GM23248 (cell line): Measurements from ENCODE around the gene TMEM151B. TPM values are rescaled to one million over a fixed set of nuclear protein-coding genes. Genes with fewer than 3 reads are reported as not detected.

Source experiments
- DNase-seq: peaks from one replicate; pipeline ENCODE4 v3.0.0-alpha.2; 2015
- H2AFZ ChIP-seq: fragments of 200-600 bp; sonication (generic); 2 replicates; pipeline ENCODE4 v1.6.1; 2016; ENCODE audit warnings: antibody characterized with exemption
- H3F3A ChIP-seq: fragments of 200-600 bp; sonication (generic); 2 replicates; pipeline ENCODE4 v1.6.1; 2016; ENCODE audit warnings: mild to moderate bottlenecking, antibody characterized with exemption, mixed run types; ENCODE audit not compliant: insufficient read depth
- H3K27ac ChIP-seq: fragments of 200-600 bp; sonication (generic); 2 replicates; pipeline ENCODE4 v1.5.1; 2016; ENCODE audit warnings: mild to moderate bottlenecking
- H3K27me3 ChIP-seq: fragments of 200-600 bp; sonication (generic); replicated peaks from 2 replicates; pipeline ENCODE4 v1.6.1; 2016; ENCODE audit warnings: mild to moderate bottlenecking; ENCODE audit not compliant: insufficient read depth
- H3K36me3 ChIP-seq: fragments of 200-600 bp; sonication (generic); 2 replicates; pipeline ENCODE4 v1.6.1; 2016; ENCODE audit warnings: low read depth, mild to moderate bottlenecking
- H3K4me1 ChIP-seq: fragments of 200-600 bp; sonication (generic); 2 replicates; pipeline ENCODE4 v1.6.1; 2016; ENCODE audit warnings: mild to moderate bottlenecking; ENCODE audit not compliant: insufficient read depth
- H3K4me2 ChIP-seq: fragments of 200-600 bp; sonication (generic); one replicate; pipeline ENCODE4 v1.6.1; 2016; ENCODE audit warnings: mild to moderate bottlenecking; ENCODE audit not compliant: unreplicated experiment
- H3K4me3 ChIP-seq: fragments of 200-600 bp; sonication (generic); 2 replicates; pipeline ENCODE4 v1.5.1; 2016; ENCODE audit warnings: mild to moderate bottlenecking
- H3K79me2 ChIP-seq: fragments of 200-600 bp; sonication (generic); 2 replicates; pipeline ENCODE4 v1.6.1; 2016; ENCODE audit warnings: mild to moderate bottlenecking; ENCODE audit not compliant: insufficient read depth
- H3K9ac ChIP-seq: fragments of 200-600 bp; sonication (generic); 2 replicates; pipeline ENCODE4 v1.6.1; 2016; ENCODE audit warnings: mild to moderate bottlenecking
- H3K9me2 ChIP-seq: fragments of 200-600 bp; sonication (generic); 2 replicates; pipeline ENCODE4 v1.6.1; 2016; ENCODE audit warnings: mixed run types, mild to moderate bottlenecking, moderate library complexity; ENCODE audit not compliant: insufficient read depth
- H3K9me3 ChIP-seq: fragments of 200-600 bp; sonication (generic); one replicate; pipeline ENCODE4 v1.6.1; 2017; ENCODE audit warnings: low read depth
- H4K20me1 ChIP-seq: fragments of 200-600 bp; sonication (generic); 2 replicates; pipeline ENCODE4 v1.6.0; 2016; ENCODE audit not compliant: insufficient read depth
- EZH2 ChIP-seq: fragments of 200-600 bp; sonication (generic); IDR thresholded peaks from 2 replicates; pipeline ENCODE4 v1.6.1; 2018; ENCODE audit warnings: antibody characterized with exemption, mild to moderate bottlenecking; ENCODE audit not compliant: insufficient read depth, poor library complexity, severe bottlenecking
- EZH2phosphoT487 ChIP-seq: fragments of 200-600 bp; sonication (generic); IDR thresholded peaks from 2 replicates; pipeline ENCODE4 v1.6.1; 2018; ENCODE audit warnings: antibody characterized with exemption, moderate library complexity, mild to moderate bottlenecking, low read depth; ENCODE audit not compliant: insufficient read depth
- WGBS, 2 experiments: methylation state at CpG; one replicate each; pipeline ENCODE4 v1.1.6; 2015 to 2017; ENCODE audit warnings: low lambda C conversion rate in 2 of 2, low coverage in 1 of 2; ENCODE audit errors: missing lambda C conversion rate in 2 of 2; 5-methylcytosine and 5-hydroxymethylcytosine counted together
- in situ Hi-C: fragments of 300-500 bp; cut with MboI; formaldehyde crosslinking; loops from 2 replicates; pipeline ENCODE4 v1.15.0; 2020
- polyA plus RNA-seq: library from polyadenylated mRNA; unstranded; fragments of >200 nt; fragmentation: Nextera tagmentation; extraction: Ambion mirVana; gene quantifications from 2 replicates; pipeline ENCODE4 v1.2.1, GENCODE V29; 2016
- total RNA-seq: library from RNA; depleted of rRNA; stranded (reverse); fragments of >200 nt; shearing (Covaris generic); gene quantifications from 2 replicates; pipeline ENCODE4 v1.2.3, GENCODE V29; 2014

TMEM151B gene
- total and polyA plus RNA-seq, 2 experiments from 2014 or later = not detected

- peak overlapping the region; percentile 25; the same call in 1 of the 2 replicates for H3K9ac ChIP-seq
- 94 to 97% methylated on average over 3 of the region's 3 CpGs for WGBS, 2 experiments
- H3F3A ChIP-seq = peaks cover 79% of the 10 kb centered on the region
- peaks cover 40% of the 10 kb centered on the region; the same call in 1 of the 2 replicates for H4K20me1 ChIP-seq
- DNase-seq = no peak
- no peak overlapping the region for H3K4me2 ChIP-seq
- no peak overlapping the region for H2AFZ ChIP-seq
- no peak overlapping the region for H3K4me3 ChIP-seq
- H3K27ac ChIP-seq = peak overlapping the region; percentile 30; the same call in 1 of the 2 replicates
- no peaks in the 10 kb centered on the region for H3K9me2 ChIP-seq
- no peaks in the 10 kb centered on the region for H3K27me3 ChIP-seq
- no peaks in the 10 kb centered on the region for H3K9me3 ChIP-seq
- H3K36me3 ChIP-seq = peaks cover 65% of the 10 kb centered on the region
- in situ Hi-C loops = no loop called here
- TF ChIP-seq EZH2phosphoT487 = no peak
- no peak for TF ChIP-seq EZH2
- H3K79me2 ChIP-seq = peaks cover 84% of the 10 kb centered on the region
- peaks cover 19% of the 10 kb centered on the region for H3K4me1 ChIP-seq
Observed at GRCh38 chr6:44250718-44251123, 19.5 kb upstream of the TMEM151B start.

GRCh38 chr6:44251576-44252524 lies 18.4 kb upstream of the TMEM151B start:
- Histone ChIP-seq H3K9ac (peak overlapping the region; percentile 1; the same call in 1 of the 2 replicates), H3K27me3 (no peaks in the 10 kb centered on the region), H3F3A (peaks cover 84% of the 10 kb centered on the region), H3K79me2 (peaks cover 95% of the 10 kb centered on the region), H3K36me3 (peaks cover 65% of the 10 kb centered on the region), H3K4me3 (no peak overlapping the region), H4K20me1 (peaks cover 40% of the 10 kb centered on the region; the same call in 1 of the 2 replicates), H2AFZ (no peak overlapping the region), H3K9me2 (no peaks in the 10 kb centered on the region), H3K9me3 (no peaks in the 10 kb centered on the region), H3K27ac (no peak overlapping the region), H3K4me1 (peaks cover 24% of the 10 kb centered on the region), H3K4me2 (no peak overlapping the region)
- in situ Hi-C loops = no loop called here
- TF ChIP-seq EZH2phosphoT487 (no peak), EZH2 (no peak)
- DNase-seq = no peak
- 90% methylated on average over 14 of the region's 14 CpGs for WGBS, 2 experiments

GRCh38 chr6:44253307-44254101 lies 16.7 kb upstream of the TMEM151B start:
- H3K79me2 ChIP-seq = peaks cover 82% of the 10 kb centered on the region
- H3F3A ChIP-seq = peaks cover 84% of the 10 kb centered on the region
- H3K9ac ChIP-seq = no peak overlapping the region
- no peak overlapping the region for H3K4me3 ChIP-seq
- H3K9me2 ChIP-seq = no peaks in the 10 kb centered on the region
- no peak overlapping the region for H3K27ac ChIP-seq
- TF ChIP-seq EZH2phosphoT487 = no peak
- no peak for TF ChIP-seq EZH2
- no peaks in the 10 kb centered on the region for H3K27me3 ChIP-seq
- H4K20me1 ChIP-seq = peaks cover 32% of the 10 kb centered on the region; the same call in 1 of the 2 replicates
- no peak overlapping the region for H3K4me2 ChIP-seq
- WGBS, 2 experiments = 63 to 68% methylated on average over 10 of the region's 10 CpGs
- no peak overlapping the region for H2AFZ ChIP-seq
- H3K4me1 ChIP-seq = peaks cover 27% of the 10 kb centered on the region
- no peaks in the 10 kb centered on the region for H3K9me3 ChIP-seq
- peaks cover 59% of the 10 kb centered on the region for H3K36me3 ChIP-seq
- in situ Hi-C loops = no loop called here
- DNase-seq = peak; percentile 58
